HepG2 (cell line): Measurements from ENCODE around the gene S100A7. TPM values are rescaled to one million over a fixed set of nuclear protein-coding genes. Genes with fewer than 3 reads are reported as not detected.

Experiments used
- ATAC-seq: fragments of 200-7000 bp; cut with Tn5 transposase; 3 replicates; pipeline ENCODE4 v1.9.1; 2020; ENCODE audit warnings: mild to moderate bottlenecking, moderate library complexity
- BruUV-seq: library from RNA; stranded (reverse); fragments of 400-500 nt; replicated peaks from 2 replicates; lab custom pipeline; 2021; lab: Mats Ljungman, UMichigan
- CTCF ChIA-PET: fragments of 300-600 bp; formaldehyde crosslinking; extraction: SDS; loops from one replicate; lab custom pipeline; 2021; ENCODE audit warnings: low total read pairs, inconsistent platforms, low intra/inter-chr PET ratio; lab: Yijun Ruan, JAX
- POLR2A ChIA-PET: fragments of 350-600 bp; sonication (Branson Sonifier 250); formaldehyde crosslinking; loops from one replicate; lab custom pipeline; 2020; ENCODE audit warnings: antibody characterized with exemption, inconsistent platforms; lab: Yijun Ruan, JAX
- DNase-seq: peaks from one replicate; pipeline ENCODE4 v3.0.0-alpha.2; 2015; ENCODE audit warnings: low spot score
- FAIRE-seq: peaks from 3 replicates; lab custom pipeline; 2011; peaks lifted over from hg19 to GRCh38; lab: Jason Lieb, UNC
- H2AFZ ChIP-seq: one replicate; pipeline ENCODE4 v1.6.1; 2011; ENCODE audit warnings: low read length, inconsistent platforms
- H3K27ac ChIP-seq: fragments of 300-600 bp; 3 replicates; pipeline ENCODE4 v1.8.0; 2011; ENCODE audit warnings: mixed run types, mild to moderate bottlenecking, mixed read lengths, low read length, inconsistent platforms; ENCODE audit not compliant: insufficient read depth; ENCODE audit errors: extremely low read length
- H3K27me3 ChIP-seq, 2 experiments: fragments of 200-600 bp in 1 of 2; 2 replicates in 1 of 2; 3 replicates in 1 of 2; pipeline versions ENCODE4 v1.6.0 to v1.8.0; 2011; ENCODE audit warnings: low read length in 2 of 2, mild to moderate bottlenecking in 2 of 2, moderate library complexity in 2 of 2, inconsistent platforms in 1 of 2; ENCODE audit not compliant: insufficient read depth in 2 of 2, control insufficient read depth in 1 of 2
- H3K36me3 ChIP-seq, 2 experiments: fragments of 200-600 bp in 1 of 2; replicated peaks in 1 of 2; 2 replicates in 1 of 2; 3 replicates in 1 of 2; pipeline versions ENCODE4 v1.5.1 to v1.8.0; 2011; ENCODE audit warnings: low read length in 2 of 2, inconsistent platforms in 1 of 2; ENCODE audit not compliant: insufficient read depth in 2 of 2, control insufficient read depth in 1 of 2
- H3K4me1 ChIP-seq: 2 replicates; pipeline ENCODE4 v1.5.1; 2012; ENCODE audit warnings: low read length, inconsistent platforms; ENCODE audit not compliant: insufficient read depth
- H3K4me2 ChIP-seq: 2 replicates; pipeline ENCODE4 v1.6.0; 2011; ENCODE audit warnings: low read depth, low read length, inconsistent platforms
- H3K4me3 ChIP-seq, 3 experiments: fragments of 200-600 bp in 1 of 3; sonication (generic), shearing (Covaris generic) in 1 of 3; replicated peaks in 1 of 3; 2 replicates each; pipeline ENCODE4 v1.5.1; 2011 to 2016; ENCODE audit warnings: low read length in 3 of 3, inconsistent platforms in 2 of 3, low read depth in 2 of 3, mild to moderate bottlenecking in 2 of 3, control low read depth in 1 of 3, mixed read lengths in 1 of 3; ENCODE audit not compliant: insufficient read depth in 1 of 3
- H3K79me2 ChIP-seq: one replicate; pipeline ENCODE4 v1.6.1; 2011; ENCODE audit warnings: low read length, inconsistent platforms; ENCODE audit not compliant: insufficient read depth
- H3K9ac ChIP-seq: 2 replicates; pipeline ENCODE4 v1.6.0; 2011; ENCODE audit warnings: mild to moderate bottlenecking, low read depth, low read length, inconsistent platforms; ENCODE audit not compliant: insufficient read depth
- H3K9me3 ChIP-seq: 2 replicates; pipeline ENCODE4 v1.5.1; 2012; ENCODE audit warnings: mild to moderate bottlenecking, low read length
- H4K20me1 ChIP-seq: 2 replicates; pipeline ENCODE4 v1.6.0; 2011; ENCODE audit warnings: inconsistent platforms, mild to moderate bottlenecking, low read length, moderate library complexity; ENCODE audit not compliant: insufficient read depth
- CREBL2 ChIP-seq: sonication (generic); formaldehyde crosslinking; IDR thresholded peaks from 2 replicates; pipeline ENCODE4 v1.8.1; 2023; ENCODE audit warnings: missing genetic modification reagents, mild to moderate bottlenecking, borderline replicate concordance
- FOXK2 ChIP-seq: fragments of 450-650 bp; IDR thresholded peaks from 2 replicates; pipeline ENCODE4 v1.6.1; 2016
- FUBP1 ChIP-seq: sonication (generic); formaldehyde crosslinking; IDR thresholded peaks from 2 replicates; pipeline ENCODE4 v1.5.1; 2020; ENCODE audit warnings: missing genetic modification reagents, mild to moderate bottlenecking, borderline replicate concordance
- GABPA ChIP-seq, 2 experiments: IDR thresholded peaks; 2 replicates each; pipeline ENCODE4 v1.6.1; 2011 to 2016; ENCODE audit warnings: low read depth in 2 of 2, low read length in 1 of 2, missing biosample characterization in 1 of 2, missing genetic modification characterization in 1 of 2
- GTF2F1 ChIP-seq: fragments of 150-350 bp; IDR thresholded peaks from 2 replicates; pipeline ENCODE4 v1.6.1; 2014; ENCODE audit warnings: low read length
- HNRNPUL1 ChIP-seq: fragments of 200-400 bp; formaldehyde crosslinking; IDR thresholded peaks from 2 replicates; pipeline ENCODE4 v1.6.1; 2017; ENCODE audit warnings: low read depth, mild to moderate bottlenecking, low read length, moderate library complexity
- JDP2 ChIP-seq: sonication (generic); formaldehyde crosslinking; IDR thresholded peaks from 2 replicates; pipeline ENCODE4 v1.8.1; 2022; ENCODE audit warnings: missing genetic modification reagents, borderline replicate concordance
- MAFF ChIP-seq: IDR thresholded peaks from 2 replicates; pipeline ENCODE4 v1.6.1; 2011; ENCODE audit warnings: low read depth, low read length, improper control_type of control experiment
- MLXIP ChIP-seq: sonication (generic); formaldehyde crosslinking; IDR thresholded peaks from 2 replicates; pipeline ENCODE4 v1.9.0; 2021; ENCODE audit warnings: missing genetic modification reagents, borderline replicate concordance
- MYPOP ChIP-seq: sonication (generic); formaldehyde crosslinking; IDR thresholded peaks from 2 replicates; pipeline ENCODE4 v1.8.1; 2023; ENCODE audit warnings: mild to moderate bottlenecking, moderate library complexity, missing genetic modification reagents
- NCOR1 ChIP-seq: fragments of 200-600 bp; sonication (generic); IDR thresholded peaks from 2 replicates; pipeline ENCODE4 v1.7.0; 2017; ENCODE audit warnings: antibody characterized with exemption, low read length, borderline replicate concordance
- SRSF9 ChIP-seq: fragments of 200-400 bp; formaldehyde crosslinking; IDR thresholded peaks from 2 replicates; pipeline ENCODE4 v1.6.1; 2018; ENCODE audit warnings: borderline replicate concordance, mild to moderate bottlenecking, low read depth, low read length; ENCODE audit not compliant: insufficient read depth, poor library complexity, severe bottlenecking
- ZNF225 ChIP-seq: sonication (generic); formaldehyde crosslinking; IDR thresholded peaks from 2 replicates; pipeline ENCODE4 v1.4.0; 2020; ENCODE audit warnings: mild to moderate bottlenecking, missing genetic modification reagents
- ZNF251 ChIP-seq: sonication (generic); formaldehyde crosslinking; IDR thresholded peaks from 2 replicates; pipeline ENCODE4 v1.9.0; 2021; ENCODE audit warnings: mild to moderate bottlenecking, missing genetic modification reagents
- ZNF414 ChIP-seq: sonication (generic); formaldehyde crosslinking; IDR thresholded peaks from 2 replicates; pipeline ENCODE4 v1.5.0; 2020; ENCODE audit warnings: missing genetic modification reagents
- WGBS: methylation state at CpG from one replicate; pipeline ENCODE4 v1.1.6; 2017; ENCODE audit warnings: low lambda C conversion rate; 5-methylcytosine and 5-hydroxymethylcytosine counted together
- in situ Hi-C: cut with HindIII; loops from 2 replicates; pipeline ENCODE4 v1.10.0; 2017; ENCODE audit warnings: low pct_unique_long_range_greater_than_20kb; ENCODE audit not compliant: extremely low pct_ligation_motif_present
- intact Hi-C: fragments of 100-400 bp; cut with micrococcal nuclease; formaldehyde crosslinking; loops from one replicate; pipeline ENCODE4 v1.10.0; 2022; ENCODE audit not compliant: unreplicated experiment
- polyA plus RNA-seq, 8 experiments: library from polyadenylated mRNA; depleted of rRNA in 3 of 8; stranded (reverse) in 7 of 8; unstranded in 1 of 8; fragments of >200 nt; fragmentation: Illumina TruSeq in 4 of 8; extraction: Trizol in 4 of 8; gene quantifications; 2 replicates each; pipeline versions ENCODE4 v1.2.1 to v1.2.3, GENCODE V29; 2011 to 2016; ENCODE audit warnings: low read depth in 4 of 8, missing spikeins in 1 of 8, mixed read lengths in 1 of 8; ENCODE audit not compliant: insufficient read depth in 1 of 8
- total RNA-seq, 5 experiments: library from RNA; depleted of rRNA; stranded (reverse); fragments of >200 nt; fragmentation: Illumina TruSeq; extraction: Trizol; gene quantifications; 2 replicates each; pipeline ENCODE4 v1.2.3, GENCODE V29; 2016; ENCODE audit warnings: low read depth in 1 of 5

Gene S100A7
- total and polyA plus RNA-seq, 2 of the 13 experiments (the other 11 are each of a cell fraction or from before 2014, with no cell fraction given) = not detected

GRCh38 chr1:153487707-153488106 is 27.3 kb upstream of the S100A7 start:
- no peak for ATAC-seq
- Histone ChIP-seq H3K9ac (no peak overlapping the region), H3K4me2 (no peak overlapping the region), H3K36me3 (no peaks in the 10 kb centered on the region), H3K27ac (no peak overlapping the region), H3K27me3 (peaks cover 0 to 13% of the 10 kb centered on the region in 2 experiments; a peak in 4 of 5 replicates), H2AFZ (no peak overlapping the region), H3K79me2 (no peaks in the 10 kb centered on the region), H3K4me3 (no peak overlapping the region), H4K20me1 (no peaks in the 10 kb centered on the region), H3K9me3 (no peaks in the 10 kb centered on the region), H3K4me1 (no peaks in the 10 kb centered on the region)
- FAIRE-seq = no peak
- ChIA-PET CTCF (no interaction called here), POLR2A (no interaction called here)
- DNase-seq = no peak
- intact Hi-C loops (no loop called here), in situ Hi-C loops (no loop called here)
- 44% methylated on average over 2 of the region's 2 CpGs for whole genome bisulfite sequencing
- no TSS peak for BruUV-seq
- no peak for TF ChIP-seq MAFF
- TF ChIP-seq MYPOP (CRISPR knock-in tag) = no peak
- TF ChIP-seq ZNF225 (CRISPR knock-in tag) = no peak
- no peak for TF ChIP-seq CREBL2 (CRISPR knock-in tag)
- TF ChIP-seq SRSF9 = no peak
- no peak for TF ChIP-seq HNRNPUL1
- TF ChIP-seq GABPA (IDR thresholded peaks at IDR 0.05; ENCODE audit: low read depth, low read length) = no peak
- TF ChIP-seq GABPA (CRISPR knock-in tag; IDR thresholded peaks at IDR 0.05; ENCODE audit: low read depth) = no peak
- TF ChIP-seq JDP2 (CRISPR knock-in tag) = no peak
- TF ChIP-seq FOXK2 = no peak
- TF ChIP-seq NCOR1 = no peak
- no peak for TF ChIP-seq ZNF414 (CRISPR knock-in tag)
- TF ChIP-seq FUBP1 (CRISPR knock-in tag) = no peak
- no peak for TF ChIP-seq MLXIP (CRISPR knock-in tag)
- TF ChIP-seq GTF2F1 = no peak
- TF ChIP-seq ZNF251 (CRISPR knock-in tag) = no peak
